NCI-H2029 treated with DMSO at 0.1 percent for 48 hours (cell line): ENCODE results near the gene SSTR5.
"Not testable (repeated sequence)": the region's sequence is repeated elsewhere in the genome, so short reads cannot be mapped to it uniquely, and the experiment has no call there.

Experiments
- DNase-seq: peaks from one replicate; lab custom pipeline; 2025; lab: John Stamatoyannopoulos, UW

Gene SSTR5

GRCh38 chr16:1072526-1073261 lies at the start of gene SSTR5:
SSTR5 (plus strand) TSS chr16:1072747; CDS start chr16:1078869, 6,122 bp downstream.
- no peak for DNase-seq

- DNase-seq, result no peak
These were observed 48.4 kb upstream of the SSTR5 start for GRCh38 chr16:1024138-1024537.

- DNase-seq, result not testable (repeated sequence)
These were observed 47.3 kb upstream of the SSTR5 start for GRCh38 chr16:1025183-1025809.

GRCh38 chr16:1026057-1026783 lies 46.3 kb upstream of the SSTR5 start:
- DNase-seq, result no peak

GRCh38 chr16:1026784-1027500 lies 45.6 kb upstream of the SSTR5 start:
- DNase-seq, result no peak

- DNase-seq, result no peak
These were observed 45.1 kb upstream of the SSTR5 start for GRCh38 chr16:1027501-1027815.

- DNase-seq, result no peak
These were observed 44.5 kb upstream of the SSTR5 start for GRCh38 chr16:1028056-1028455.

- no peak for DNase-seq
These were observed 43.9 kb upstream of the SSTR5 start for GRCh38 chr16:1028524-1029258.

- DNase-seq, result no peak
These were observed 43.3 kb upstream of the SSTR5 start for GRCh38 chr16:1029259-1029545.

- no peak for DNase-seq
These were observed 42.1 kb upstream of the SSTR5 start for GRCh38 chr16:1030473-1030901.

GRCh38 chr16:1031666-1032065 lies 40.9 kb upstream of the SSTR5 start:
- no peak for DNase-seq

- DNase-seq, result no peak
These were observed 39.9 kb upstream of the SSTR5 start for GRCh38 chr16:1032607-1033006.

- DNase-seq, result no peak
These were observed 39.3 kb upstream of the SSTR5 start for GRCh38 chr16:1033128-1033679.

GRCh38 chr16:1034230-1035065 lies 38.1 kb upstream of the SSTR5 start:
- no peak for DNase-seq

GRCh38 chr16:1035066-1035415 lies 37.5 kb upstream of the SSTR5 start:
- no peak for DNase-seq

GRCh38 chr16:1036166-1036565 lies 36.4 kb upstream of the SSTR5 start:
- DNase-seq, result no peak

GRCh38 chr16:1036726-1037393 lies 35.7 kb upstream of the SSTR5 start:
- no peak for DNase-seq

GRCh38 chr16:1037394-1038257 lies 34.9 kb upstream of the SSTR5 start:
- DNase-seq, result no peak

GRCh38 chr16:1038932-1039331 lies 33.6 kb upstream of the SSTR5 start:
- DNase-seq, result no peak
